Testis (tissue), 2 donors: ENCODE measurements around the gene CBFB.

Source experiments
- POLR2A ChIP-seq: fragments of 450-650 bp; IDR thresholded peaks from one replicate; pipeline ENCODE4 v1.6.1; 2017; ENCODE audit warnings: antibody characterized with exemption, mild to moderate bottlenecking, moderate library complexity
- TF ChIP-seq, protein P1 (sequence below), 3 experiments: fragments of 450-650 bp in 2 of 3; fragments of 200-600 bp in 1 of 3; sonication (generic) in 1 of 3; IDR thresholded peaks; one replicate each; pipeline ENCODE4 v1.5.1; 2016 to 2019; ENCODE audit warnings: antibody characterized with exemption in 3 of 3, mild to moderate bottlenecking in 2 of 3, moderate library complexity in 1 of 3

- TF ChIP-seq, protein P1, sequence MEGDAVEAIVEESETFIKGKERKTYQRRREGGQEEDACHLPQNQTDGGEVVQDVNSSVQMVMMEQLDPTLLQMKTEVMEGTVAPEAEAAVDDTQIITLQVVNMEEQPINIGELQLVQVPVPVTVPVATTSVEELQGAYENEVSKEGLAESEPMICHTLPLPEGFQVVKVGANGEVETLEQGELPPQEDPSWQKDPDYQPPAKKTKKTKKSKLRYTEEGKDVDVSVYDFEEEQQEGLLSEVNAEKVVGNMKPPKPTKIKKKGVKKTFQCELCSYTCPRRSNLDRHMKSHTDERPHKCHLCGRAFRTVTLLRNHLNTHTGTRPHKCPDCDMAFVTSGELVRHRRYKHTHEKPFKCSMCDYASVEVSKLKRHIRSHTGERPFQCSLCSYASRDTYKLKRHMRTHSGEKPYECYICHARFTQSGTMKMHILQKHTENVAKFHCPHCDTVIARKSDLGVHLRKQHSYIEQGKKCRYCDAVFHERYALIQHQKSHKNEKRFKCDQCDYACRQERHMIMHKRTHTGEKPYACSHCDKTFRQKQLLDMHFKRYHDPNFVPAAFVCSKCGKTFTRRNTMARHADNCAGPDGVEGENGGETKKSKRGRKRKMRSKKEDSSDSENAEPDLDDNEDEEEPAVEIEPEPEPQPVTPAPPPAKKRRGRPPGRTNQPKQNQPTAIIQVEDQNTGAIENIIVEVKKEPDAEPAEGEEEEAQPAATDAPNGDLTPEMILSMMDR (IDR thresholded peaks at IDR 0.05), result peak in 1 of 3 experiments; percentile 20
- TF ChIP-seq POLR2A, result no peak
Measured at GRCh38 chr16:67013823-67014633, 14.9 kb upstream of the CBFB start.
